ENCODE measurements around the gene CLN6.

DNA sequence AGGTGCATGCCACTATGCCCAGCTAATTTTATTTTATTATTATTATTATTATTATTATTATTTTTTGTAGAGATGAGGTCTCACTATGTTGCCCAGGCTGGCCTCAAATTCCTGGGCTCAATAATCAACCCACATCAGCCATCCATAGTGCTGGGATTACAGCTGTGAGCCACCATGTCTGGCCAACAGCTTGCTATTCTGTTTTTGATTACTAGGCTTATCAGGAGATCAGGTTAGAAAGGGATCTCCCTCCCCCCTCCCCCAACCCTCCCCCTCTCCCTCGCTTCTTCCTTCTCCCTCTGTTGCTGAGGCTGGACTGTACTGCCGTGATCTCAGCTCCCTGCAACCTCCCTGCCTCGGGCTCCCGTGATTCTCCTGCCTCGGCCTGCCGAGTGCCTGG is 8.6 kb downstream of the CLN6 start:
- TF ChIP-seq POLR2A (IDR thresholded peaks at IDR 0.05; ENCODE audit: low read length) (no peak), GATA1 (IDR thresholded peaks at IDR 0.05; ENCODE audit: low read depth, low read length) (no peak)

All from erythroblast (primary cell).